Suprapubic skin (tissue), 4 donors: ENCODE results near the gene SOHLH2.

Experiments
- EP300 ChIP-seq: sonication (generic); formaldehyde crosslinking; IDR thresholded peaks from one replicate; pipeline ENCODE4 v1.6.1; 2017; ENCODE audit warnings: antibody characterized with exemption
- POLR2A ChIP-seq, 2 donors: fragments of 450-650 bp; IDR thresholded peaks; one replicate each; pipeline ENCODE4 v1.6.1; 2017; ENCODE audit warnings: antibody characterized with exemption in 2 of 2, mild to moderate bottlenecking in 2 of 2, moderate library complexity in 2 of 2
- POLR2AphosphoS5 ChIP-seq, 3 donors: sonication (generic); formaldehyde crosslinking; IDR thresholded peaks; one replicate each; pipeline ENCODE4 v1.6.1; 2017; ENCODE audit warnings: antibody characterized with exemption in 3 of 3
- TF ChIP-seq, protein P1 (sequence below), 2 donors: fragments of 200-600 bp in 1 of 2; fragments of 450-650 bp in 1 of 2; sonication (generic) in 1 of 2; IDR thresholded peaks; one replicate each; pipeline ENCODE4 v1.5.1; 2016 to 2019; ENCODE audit warnings: antibody characterized with exemption in 2 of 2, mild to moderate bottlenecking in 1 of 2, moderate library complexity in 1 of 2

DNA sequence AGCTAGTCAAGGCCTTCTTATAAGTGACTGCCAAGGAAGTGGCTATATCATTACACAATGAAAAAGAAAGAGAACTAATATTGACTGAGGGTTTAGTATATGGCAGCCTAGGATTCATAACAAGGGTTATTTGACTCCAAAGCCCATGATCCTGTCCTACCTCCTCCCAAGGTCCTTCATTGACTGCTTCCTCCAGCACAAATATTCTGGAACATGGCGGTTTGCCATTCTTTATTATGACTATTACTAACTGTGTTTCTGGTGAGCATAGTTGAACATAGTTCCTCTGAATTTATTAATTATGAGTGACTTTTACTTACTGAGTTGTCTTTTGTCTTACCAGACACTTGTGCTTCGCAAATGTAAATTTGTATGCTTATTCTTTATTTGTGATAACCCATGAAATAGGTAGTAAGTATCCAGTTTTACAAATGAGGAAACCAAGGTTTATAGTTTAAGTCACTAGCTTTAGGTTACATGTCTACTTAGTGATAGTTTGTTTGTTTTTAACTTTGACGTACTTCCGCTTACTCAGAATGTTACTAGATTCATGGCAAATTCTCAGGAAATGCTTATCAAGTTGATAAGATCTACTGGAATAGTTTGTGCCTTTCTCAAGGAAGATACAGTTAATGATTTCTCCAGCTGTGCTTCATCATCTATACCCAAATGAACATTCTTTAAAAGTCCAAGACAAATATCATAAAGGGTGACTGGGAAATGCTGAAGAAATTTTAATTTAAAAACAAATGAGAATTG, 67.7 kb downstream of the SOHLH2 start:
- TF ChIP-seq, protein P1, sequence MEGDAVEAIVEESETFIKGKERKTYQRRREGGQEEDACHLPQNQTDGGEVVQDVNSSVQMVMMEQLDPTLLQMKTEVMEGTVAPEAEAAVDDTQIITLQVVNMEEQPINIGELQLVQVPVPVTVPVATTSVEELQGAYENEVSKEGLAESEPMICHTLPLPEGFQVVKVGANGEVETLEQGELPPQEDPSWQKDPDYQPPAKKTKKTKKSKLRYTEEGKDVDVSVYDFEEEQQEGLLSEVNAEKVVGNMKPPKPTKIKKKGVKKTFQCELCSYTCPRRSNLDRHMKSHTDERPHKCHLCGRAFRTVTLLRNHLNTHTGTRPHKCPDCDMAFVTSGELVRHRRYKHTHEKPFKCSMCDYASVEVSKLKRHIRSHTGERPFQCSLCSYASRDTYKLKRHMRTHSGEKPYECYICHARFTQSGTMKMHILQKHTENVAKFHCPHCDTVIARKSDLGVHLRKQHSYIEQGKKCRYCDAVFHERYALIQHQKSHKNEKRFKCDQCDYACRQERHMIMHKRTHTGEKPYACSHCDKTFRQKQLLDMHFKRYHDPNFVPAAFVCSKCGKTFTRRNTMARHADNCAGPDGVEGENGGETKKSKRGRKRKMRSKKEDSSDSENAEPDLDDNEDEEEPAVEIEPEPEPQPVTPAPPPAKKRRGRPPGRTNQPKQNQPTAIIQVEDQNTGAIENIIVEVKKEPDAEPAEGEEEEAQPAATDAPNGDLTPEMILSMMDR (IDR thresholded peaks at IDR 0.05) = no peak
- no peak for TF ChIP-seq POLR2A (IDR thresholded peaks at IDR 0.05)
- no peak for TF ChIP-seq POLR2AphosphoS5 (IDR thresholded peaks at IDR 0.05)
- no peak for TF ChIP-seq EP300
